ENCODE data around the gene IFTAP.
"Not testable (repeated sequence)": the region's sequence is repeated elsewhere in the genome, so short reads cannot be mapped to it uniquely, and the experiment has no call there.

IFTAP gene, protein sequence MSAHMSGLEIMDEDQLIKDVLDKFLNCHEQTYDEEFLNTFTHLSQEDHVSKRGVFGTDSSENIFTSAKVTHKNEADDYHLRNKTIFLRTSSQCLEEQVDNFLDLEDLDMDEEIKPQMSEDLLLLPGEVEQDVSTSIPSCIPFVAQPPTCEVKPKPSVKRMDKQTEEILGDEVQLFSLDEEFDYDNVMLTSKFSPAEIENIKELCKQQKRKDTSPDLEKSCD

GRCh38 chr11:36594316-36594989 lies at the start of gene IFTAP:
IFTAP (plus strand) TSS chr11:36594502; CDS start chr11:36610104, 15,602 bp downstream.
- H3K79me2 ChIP-seq (ENCODE audit: insufficient read depth, low read length) = peaks cover 99% of the 10 kb centered on the region
- H3K27ac ChIP-seq (ENCODE audit: low read length) = peak within 1 kb of the TSS; percentile 92
- H3K4me1 ChIP-seq (ENCODE audit: insufficient read depth, low read length) = peaks cover 76% of the 10 kb centered on the region
- peak within 1 kb of the TSS; percentile 88 for H3K4me2 ChIP-seq (ENCODE audit: insufficient read depth, low read length)
- H4K20me1 ChIP-seq (ENCODE audit: insufficient read depth, low read length) = peaks cover 3% of the 10 kb centered on the region; the same call in 1 of the 2 replicates
- H3K9ac ChIP-seq (ENCODE audit: low read depth, low read length) = peak within 1 kb of the TSS; percentile 81; the same call in 1 of the 2 replicates
- ATAC-seq (ENCODE audit: insufficient read depth, low read depth) (no peak), DNase-seq (no peak)
- TF ChIP-seq CTCF (IDR thresholded peaks at IDR 0.05; ENCODE audit: borderline replicate concordance, extremely low read depth, low read length, poor library complexity, severe bottlenecking) (no peak), EZH2 (IDR thresholded peaks at IDR 0.05; ENCODE audit: borderline replicate concordance, low read depth, low read length, severe bottlenecking) (no peak)
- no peaks in the 10 kb centered on the region for H3K27me3 ChIP-seq (ENCODE audit: insufficient read depth, low read length, poor library complexity)
- H3K4me3 ChIP-seq (ENCODE audit: low read depth in 1 of 2, low read length in 2 of 2) = peak within 1 kb of the TSS in 1 of 2 experiments; percentile 72; a peak in 2 of 4 replicates
- H3K36me3 ChIP-seq (ENCODE audit: insufficient read depth, low read length) = peaks cover 62% of the 10 kb centered on the region
- H2AFZ ChIP-seq (ENCODE audit: low read depth, low read length) = no peak within 1 kb of the TSS
- peaks cover 8% of the 10 kb centered on the region for H3K9me3 ChIP-seq (ENCODE audit: insufficient read depth, low read length, severe bottlenecking)

- no peaks in the 10 kb centered on the region for H3K36me3 ChIP-seq (ENCODE audit: insufficient read depth, low read length)
- no peaks in the 10 kb centered on the region for H4K20me1 ChIP-seq (ENCODE audit: insufficient read depth, low read length)
- H3K4me1 ChIP-seq (ENCODE audit: insufficient read depth, low read length) = peaks cover 8% of the 10 kb centered on the region
- H3K9me3 ChIP-seq (ENCODE audit: insufficient read depth, low read length, severe bottlenecking) = no peaks in the 10 kb centered on the region
- no peak overlapping the region for H3K9ac ChIP-seq (ENCODE audit: low read depth, low read length)
- no peak for DNase-seq
- no peak overlapping the region for H3K27ac ChIP-seq (ENCODE audit: low read length)
- H3K4me3 ChIP-seq (ENCODE audit: low read depth in 1 of 2, low read length in 2 of 2) = no peak overlapping the region
- no peak for ATAC-seq (ENCODE audit: insufficient read depth, low read depth)
- no peaks in the 10 kb centered on the region for H3K79me2 ChIP-seq (ENCODE audit: insufficient read depth, low read length)
- H2AFZ ChIP-seq (ENCODE audit: low read depth, low read length) = no peak overlapping the region
- TF ChIP-seq EZH2 (IDR thresholded peaks at IDR 0.05; ENCODE audit: borderline replicate concordance, low read depth, low read length, severe bottlenecking) (no peak), CTCF (IDR thresholded peaks at IDR 0.05; ENCODE audit: borderline replicate concordance, extremely low read depth, low read length, poor library complexity, severe bottlenecking) (no peak)
- no peaks in the 10 kb centered on the region for H3K27me3 ChIP-seq (ENCODE audit: insufficient read depth, low read length, poor library complexity)
- no peak overlapping the region for H3K4me2 ChIP-seq (ENCODE audit: insufficient read depth, low read length)
These were observed 43.8 kb upstream of the IFTAP start for GRCh38 chr11:36550385-36551115.

- not testable (repeated sequence) for H3K4me3 ChIP-seq (ENCODE audit: low read depth in 1 of 2, low read length in 2 of 2); H2AFZ ChIP-seq (ENCODE audit: low read depth, low read length); H3K27me3 ChIP-seq (ENCODE audit: insufficient read depth, low read length, poor library complexity); H3K9me3 ChIP-seq (ENCODE audit: insufficient read depth, low read length, severe bottlenecking); ATAC-seq (ENCODE audit: insufficient read depth, low read depth); DNase-seq; H3K36me3 ChIP-seq (ENCODE audit: insufficient read depth, low read length); H4K20me1 ChIP-seq (ENCODE audit: insufficient read depth, low read length)
- Histone ChIP-seq H3K4me2 (ENCODE audit: insufficient read depth, low read length) (0 out of 2 replicates have a peak overlapping the region, but pooled peaks have one; percentile 62), H3K79me2 (ENCODE audit: insufficient read depth, low read length) (peaks cover 18% of the 10 kb centered on the region), H3K9ac (ENCODE audit: low read depth, low read length) (peak overlapping the region; percentile 47; the same call in 1 of the 2 replicates), H3K27ac (ENCODE audit: low read length) (peak overlapping the region; percentile 88; the same call in 1 of the 2 replicates), H3K4me1 (ENCODE audit: insufficient read depth, low read length) (peaks cover 41% of the 10 kb centered on the region)
These were observed 36.9 kb upstream of the IFTAP start for GRCh38 chr11:36557390-36557789.
